ENCODE data around the gene ADCY4. TPM values are rescaled to one million over a fixed set of nuclear protein-coding genes. Genes with fewer than 3 reads are reported as not detected.

The ADCY4 gene
- total RNA-seq, 1 donor from 2014 or later = 3.4 TPM

- H3K4me3 Mint-ChIP-seq = no peak overlapping the region
- peaks cover 13% of the 10 kb centered on the region for H3K27me3 Mint-ChIP-seq (ENCODE audit: low read depth)
- DNase-seq (ENCODE audit: low spot score in 2 of 2, unreplicated experiment in 2 of 2) = no peak
- H3K27ac Mint-ChIP-seq = no peak overlapping the region
- peaks cover 5% of the 10 kb centered on the region for H3K4me1 Mint-ChIP-seq
- no peaks in the 10 kb centered on the region for H3K36me3 Mint-ChIP-seq
- no peaks in the 10 kb centered on the region for H3K9me3 Mint-ChIP-seq
- TF ChIP-seq CTCF (IDR thresholded peaks at IDR 0.05; ENCODE audit: unreplicated experiment) = no peak
These were observed 10.8 kb downstream of the ADCY4 start for GRCh38 chr14:24324024-24324423.

- H3K27ac Mint-ChIP-seq = no peak overlapping the region
- H3K4me3 Mint-ChIP-seq = no peak overlapping the region
- TF ChIP-seq CTCF (IDR thresholded peaks at IDR 0.05; ENCODE audit: unreplicated experiment) = no peak
- H3K9me3 Mint-ChIP-seq = no peaks in the 10 kb centered on the region
- H3K4me1 Mint-ChIP-seq = peaks cover 5% of the 10 kb centered on the region
- no peak for DNase-seq (ENCODE audit: low spot score in 2 of 2, unreplicated experiment in 2 of 2)
- H3K27me3 Mint-ChIP-seq (ENCODE audit: low read depth) = peaks cover 18% of the 10 kb centered on the region
- H3K36me3 Mint-ChIP-seq = no peaks in the 10 kb centered on the region
These were observed 11.5 kb downstream of the ADCY4 start for GRCh38 chr14:24323341-24323740.

GRCh38 chr14:24322672-24323071 lies 12.2 kb downstream of the ADCY4 start:
- H3K27ac Mint-ChIP-seq = no peak overlapping the region
- TF ChIP-seq CTCF (IDR thresholded peaks at IDR 0.05; ENCODE audit: unreplicated experiment) = no peak
- H3K4me1 Mint-ChIP-seq = peaks cover 5% of the 10 kb centered on the region
- H3K4me3 Mint-ChIP-seq = no peak overlapping the region
- H3K9me3 Mint-ChIP-seq = no peaks in the 10 kb centered on the region
- no peaks in the 10 kb centered on the region for H3K36me3 Mint-ChIP-seq
- no peak for DNase-seq (ENCODE audit: low spot score in 2 of 2, unreplicated experiment in 2 of 2)
- peaks cover 22% of the 10 kb centered on the region for H3K27me3 Mint-ChIP-seq (ENCODE audit: low read depth)

- no peak for DNase-seq (ENCODE audit: low spot score in 2 of 2, unreplicated experiment in 2 of 2)
- peaks cover 28% of the 10 kb centered on the region for H3K27me3 Mint-ChIP-seq (ENCODE audit: low read depth)
- H3K36me3 Mint-ChIP-seq = no peaks in the 10 kb centered on the region
- no peak overlapping the region for H3K27ac Mint-ChIP-seq
- H3K9me3 Mint-ChIP-seq = no peaks in the 10 kb centered on the region
- peaks cover 5% of the 10 kb centered on the region for H3K4me1 Mint-ChIP-seq
- TF ChIP-seq CTCF (IDR thresholded peaks at IDR 0.05; ENCODE audit: unreplicated experiment) = no peak
- H3K4me3 Mint-ChIP-seq = no peak overlapping the region
These were observed 13.5 kb downstream of the ADCY4 start for GRCh38 chr14:24321212-24321975.

- no peaks in the 10 kb centered on the region for H3K36me3 Mint-ChIP-seq
- peaks cover 28% of the 10 kb centered on the region for H3K27me3 Mint-ChIP-seq (ENCODE audit: low read depth)
- no peaks in the 10 kb centered on the region for H3K9me3 Mint-ChIP-seq
- H3K4me1 Mint-ChIP-seq = peaks cover 5% of the 10 kb centered on the region
- no peak for DNase-seq (ENCODE audit: low spot score in 2 of 2, unreplicated experiment in 2 of 2)
- H3K4me3 Mint-ChIP-seq = no peak overlapping the region
- H3K27ac Mint-ChIP-seq = no peak overlapping the region
- no peak for TF ChIP-seq CTCF (IDR thresholded peaks at IDR 0.05; ENCODE audit: unreplicated experiment)
These were observed 17.5 kb downstream of the ADCY4 start for GRCh38 chr14:24317141-24317928.
